ENCODE data around the gene MTERF2.

MTERF2 gene

DNA sequence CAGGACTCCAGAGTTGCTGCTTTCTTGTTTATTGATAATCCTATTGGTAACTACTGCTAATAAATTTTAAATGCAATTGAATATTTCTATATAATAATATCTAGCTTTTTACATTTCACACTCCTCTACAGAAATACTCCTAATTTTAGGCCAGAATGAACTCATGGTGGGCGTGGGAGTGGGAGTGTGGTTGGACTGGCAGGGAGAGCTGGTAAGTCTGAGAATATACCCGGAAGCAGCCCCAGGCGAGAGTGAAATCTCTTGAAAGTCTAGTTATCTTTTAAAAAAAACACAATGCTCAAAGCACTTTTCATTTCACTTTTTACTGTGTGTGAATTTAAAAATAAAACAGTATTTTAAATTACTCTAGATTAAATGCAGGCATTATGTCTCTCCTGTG is 26.5 kb downstream of the MTERF2 start:
- peak in 1 of 42 donors; percentile 14 for DNase-seq
- intact Hi-C loops (cut with DNase I): no loop called here

DNA sequence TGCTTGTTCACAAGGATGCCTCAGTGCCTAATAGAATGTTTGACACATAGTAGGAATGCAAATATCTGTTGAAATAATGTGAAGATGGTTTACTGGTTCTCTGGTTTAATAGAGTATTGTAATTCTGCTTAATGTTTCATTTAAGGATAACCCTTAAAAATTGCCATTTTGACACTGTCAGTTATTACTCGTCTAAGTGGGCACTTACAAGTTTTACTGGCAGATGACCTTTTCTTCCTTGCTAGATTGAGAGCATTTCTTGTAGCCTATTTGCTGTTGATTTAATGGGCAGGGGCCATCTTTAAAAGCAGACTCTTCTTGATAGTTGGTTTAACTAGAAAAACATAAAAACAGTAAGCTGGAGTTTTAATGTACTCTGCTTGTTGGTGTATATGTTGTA is 29.4 kb downstream of the MTERF2 start:
- intact Hi-C loops (cut with DNase I): loop anchor here (5.0 kb wide), 1 partner anchor 135 kb away; the partner anchor contains the start of gene CRY1
- DNase-seq: no peak

DNA sequence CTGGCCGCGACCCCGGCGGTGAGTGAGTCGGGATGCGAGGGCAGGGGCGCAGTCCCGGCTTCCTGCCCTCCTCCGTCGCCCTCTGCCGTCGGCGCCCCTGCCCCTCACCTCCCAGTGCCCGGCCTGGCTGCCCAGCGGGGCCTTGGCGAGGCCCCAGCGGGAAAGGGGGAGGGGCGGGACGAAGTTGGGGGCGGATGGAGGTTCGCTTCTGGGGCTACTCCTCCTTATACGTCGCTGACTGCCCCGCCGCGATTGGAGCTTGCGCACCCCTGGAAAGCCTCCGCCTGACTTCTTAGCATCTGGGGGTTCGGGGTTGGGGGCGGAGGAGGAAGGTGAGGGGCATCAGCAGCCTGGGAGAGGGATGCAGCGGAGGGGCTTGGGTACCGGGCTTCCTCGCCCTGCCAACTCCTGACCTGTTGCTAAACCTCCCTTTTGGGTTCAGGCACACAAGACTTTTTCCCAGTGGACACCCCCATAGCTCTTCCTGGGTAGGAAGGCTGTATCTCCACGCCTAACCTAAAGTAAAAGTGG is 30.8 kb downstream of the MTERF2 start:
- peak in 38 of 42 donors; percentile 12 to 77 (median 47) for DNase-seq
- intact Hi-C loops (cut with DNase I): loop anchor here (5.0 kb wide), 1 partner anchor 136 kb away; the partner anchor contains the start of gene CRY1

DNA sequence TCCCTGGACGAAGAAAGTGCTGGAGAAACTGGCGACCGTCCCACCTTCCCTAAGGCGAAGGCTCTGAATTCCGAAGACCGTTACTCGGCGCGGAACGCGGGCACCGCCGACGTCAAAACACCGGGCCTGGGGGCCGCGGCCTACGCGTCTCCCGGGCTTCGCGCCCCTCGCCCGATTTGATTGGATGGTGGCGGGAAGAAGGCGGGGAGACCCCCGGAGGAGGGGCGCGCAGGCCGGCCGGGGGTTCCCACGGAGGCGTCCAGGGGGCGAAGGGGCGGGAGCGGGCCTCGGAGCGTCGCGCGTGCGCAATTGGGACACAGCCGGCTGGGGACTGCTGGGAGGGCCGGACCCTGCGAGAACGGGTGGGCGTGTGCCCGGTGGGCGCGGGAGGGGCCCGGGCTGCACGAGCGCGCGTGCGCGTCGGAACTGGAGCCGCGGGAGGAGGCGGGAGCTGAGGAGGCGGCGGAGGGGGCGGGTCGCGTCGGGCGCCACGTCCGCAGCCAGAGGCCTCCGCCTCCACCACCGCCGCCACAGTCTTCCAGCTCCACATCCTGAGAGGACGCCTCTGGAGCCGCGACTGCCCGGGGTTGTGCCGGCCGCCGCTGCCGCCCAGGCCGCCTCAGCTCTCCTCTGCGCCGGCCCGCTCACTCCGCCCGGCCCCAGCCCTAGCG is 31.4 kb downstream of the MTERF2 start, which contains the start of gene TMEM263:
TSS of gene TMEM263 (plus strand) at position 531 of the 671 bp plus-strand sequence. CDS start 11,210 bp downstream, outside the sequence.
- DNase-seq: peak; percentile 67 to 96 (median 90)
- intact Hi-C loops (cut with DNase I): loop anchor here (2.0 to 5.0 kb wide), 2 partner anchors 31 to 137 kb away; partner anchors contain the start of genes CRY1 and MTERF2

DNA sequence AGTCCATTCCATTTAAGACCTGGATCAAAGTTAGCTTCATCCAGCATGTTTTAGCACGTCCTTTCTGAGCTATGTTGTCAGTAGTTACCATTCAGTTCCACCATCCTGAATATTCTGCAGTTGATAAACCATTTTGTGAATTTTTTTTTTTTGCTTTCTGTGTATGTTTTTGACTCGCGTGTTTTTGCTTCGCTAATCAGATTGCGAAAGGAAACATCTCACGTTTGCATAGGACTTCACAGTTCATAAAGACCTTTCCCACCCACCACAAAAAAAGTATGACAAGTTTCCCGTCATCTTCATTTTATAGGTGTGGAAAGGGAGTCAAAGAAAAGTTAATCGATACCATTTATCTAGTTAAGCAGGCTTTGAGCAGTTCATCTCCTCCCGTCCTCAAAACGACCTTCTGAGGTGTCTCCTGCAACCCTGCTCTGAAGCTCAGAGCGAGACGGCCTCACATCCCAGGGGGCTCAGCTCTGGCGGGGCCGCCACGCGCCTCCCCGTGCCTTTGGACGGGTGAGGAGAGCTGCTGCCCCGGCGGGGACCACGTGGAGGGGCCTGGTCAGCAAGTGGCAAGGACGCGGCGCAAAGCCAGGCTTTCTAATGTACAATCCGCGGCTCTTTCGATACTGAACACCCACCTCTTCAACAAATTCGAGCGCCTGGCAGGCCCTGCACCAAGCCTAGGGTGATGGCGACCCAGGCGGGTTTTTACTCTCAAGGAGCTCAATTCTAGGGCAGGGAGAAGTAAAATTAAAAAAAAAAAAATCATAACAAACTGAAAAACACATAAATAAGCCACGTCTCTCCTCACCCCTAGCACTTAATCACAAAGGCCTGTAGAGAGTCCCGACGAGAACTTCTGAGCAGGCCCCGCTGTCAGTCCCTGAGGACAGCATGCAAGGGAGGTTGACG is 32.2 kb downstream of the MTERF2 start:
- intact Hi-C loops (cut with DNase I): loop anchor here (2.0 to 5.0 kb wide), 2 partner anchors 32 to 138 kb away; partner anchors contain the start of genes CRY1 and MTERF2
- DNase-seq: peak in 37 of 42 donors; percentile 4 to 65 (median 24)

DNA sequence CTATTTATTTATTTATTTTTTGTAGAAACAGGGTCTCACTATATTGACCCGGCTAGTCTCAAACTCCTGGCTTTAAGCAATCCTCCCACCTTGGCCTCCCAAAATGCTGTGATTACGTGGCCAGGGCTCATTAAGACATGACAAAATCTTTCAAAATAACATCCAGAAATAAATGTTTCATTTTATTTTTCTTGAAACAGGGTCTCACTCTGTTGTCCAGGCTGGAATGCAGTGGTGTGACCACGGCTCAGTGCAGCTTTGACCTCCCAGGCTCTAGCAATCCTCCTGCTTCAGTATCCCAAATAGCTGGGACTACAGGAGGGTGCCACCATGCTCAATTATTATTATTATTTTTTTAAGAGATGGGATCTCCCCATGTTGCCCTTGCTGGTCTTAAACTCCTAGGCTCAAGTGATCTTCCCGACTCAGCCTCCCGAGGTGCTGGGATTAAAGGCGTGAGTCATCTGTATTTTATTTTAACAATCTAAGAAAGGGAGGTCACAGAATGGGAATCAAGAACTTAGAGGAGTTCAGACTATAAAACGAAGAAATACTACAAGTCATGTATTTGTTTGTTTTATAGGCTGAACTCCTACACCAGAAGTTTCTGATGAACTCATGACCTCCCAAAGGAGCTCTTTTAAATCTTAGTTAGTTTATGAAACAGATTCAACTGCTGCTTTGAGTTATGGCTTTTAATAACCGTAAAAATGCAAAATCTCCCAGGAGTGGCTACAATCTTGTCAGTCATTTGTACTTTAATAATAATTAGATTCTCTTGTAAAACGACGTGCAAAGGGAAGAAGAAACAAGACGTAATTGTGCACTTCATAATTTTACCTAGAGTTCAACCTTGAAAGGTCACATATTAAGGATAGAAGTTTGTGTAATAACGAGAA is 33.3 kb downstream of the MTERF2 start:
- intact Hi-C loops (cut with DNase I): loop anchor here (2.0 kb wide), 1 partner anchor 33 kb away; the partner anchor contains the start of gene MTERF2
- DNase-seq: no peak

DNA sequence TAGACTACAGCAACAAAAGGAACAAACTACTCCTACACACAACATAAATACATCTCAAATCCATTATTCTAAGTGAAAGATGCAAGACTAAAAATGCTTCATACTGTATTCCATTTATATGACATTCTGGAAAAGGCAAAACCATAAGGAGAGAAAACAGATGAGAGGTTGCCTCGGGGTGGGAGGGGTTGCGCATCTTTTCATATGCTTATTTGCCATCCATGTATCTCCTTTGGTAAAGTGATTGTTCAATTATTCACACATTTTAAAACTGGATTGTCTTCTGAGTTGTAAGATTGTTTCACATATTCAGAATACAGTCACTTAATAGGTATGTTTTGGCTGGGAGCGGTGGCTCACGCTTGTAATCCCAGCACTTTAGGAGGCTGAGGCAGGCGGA is 36.4 kb downstream of the MTERF2 start:
- no peak for DNase-seq
- intact Hi-C loops (cut with DNase I): no loop called here

DNA sequence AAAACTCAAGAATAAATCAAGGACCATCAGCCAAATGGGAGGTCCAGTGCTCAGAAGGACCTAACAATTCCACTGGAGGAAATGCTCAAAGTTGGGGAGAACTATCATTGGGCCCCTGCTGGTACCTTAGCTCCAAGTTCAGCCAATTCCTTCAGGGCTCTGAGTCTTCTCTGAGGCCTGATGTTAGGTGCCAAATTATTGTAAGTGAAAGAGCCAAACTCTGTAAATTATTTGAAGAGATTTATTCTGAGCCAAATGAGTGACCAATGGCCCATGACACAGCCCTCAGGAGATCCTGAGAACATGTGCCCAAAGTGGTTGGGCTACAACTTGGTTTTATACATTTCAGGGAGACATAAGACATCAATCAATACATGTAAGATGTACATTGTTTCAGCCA is 39.5 kb downstream of the MTERF2 start:
- DNase-seq: no peak
- intact Hi-C loops (cut with DNase I): no loop called here

DNA sequence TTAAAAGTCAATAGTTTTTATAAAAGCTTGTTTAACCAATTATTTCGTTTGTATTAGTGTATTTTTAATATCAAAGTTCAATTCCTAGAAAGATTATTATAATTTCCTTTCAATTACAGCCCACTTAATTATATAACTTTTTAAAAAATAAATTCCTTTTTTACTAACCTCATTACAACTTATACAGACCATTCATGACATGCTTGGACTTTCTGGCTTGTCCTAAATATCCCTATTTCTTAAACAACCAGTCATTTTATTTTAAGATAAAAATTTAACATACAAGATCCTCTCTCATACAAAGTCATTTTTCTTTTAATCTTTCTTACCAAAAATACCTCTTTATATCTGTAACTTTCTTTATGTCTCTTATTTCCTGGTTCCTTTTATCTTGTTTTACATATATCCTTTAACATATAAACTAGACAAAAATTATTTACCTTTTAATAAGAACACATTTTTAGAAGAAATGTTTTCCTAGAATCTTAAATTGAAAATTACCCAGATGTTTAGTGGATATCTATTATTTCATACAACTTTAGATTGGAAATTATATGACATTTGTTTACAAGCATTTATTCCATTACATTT is 41.6 kb downstream of the MTERF2 start:
- intact Hi-C loops (cut with DNase I): no loop called here
- DNase-seq: no peak

DNA sequence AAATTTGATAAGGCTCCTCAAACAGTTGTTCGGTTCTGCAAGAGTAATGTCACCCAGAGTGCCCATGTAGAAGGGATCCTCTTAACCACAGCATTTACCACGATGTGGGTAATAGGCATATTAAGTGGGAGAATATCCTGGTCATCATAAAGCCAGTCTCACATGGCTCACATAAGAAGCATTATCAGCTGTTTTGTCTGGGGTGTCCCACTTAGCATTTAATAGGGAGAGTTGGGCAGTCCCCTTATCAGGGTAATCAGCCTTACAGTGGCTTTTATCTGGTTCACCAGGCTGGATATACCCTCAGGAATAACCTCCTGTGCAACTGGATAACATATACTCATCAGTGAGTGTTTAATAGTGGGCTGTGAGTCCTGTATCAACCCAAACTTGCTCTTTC is 44.2 kb downstream of the MTERF2 start:
- intact Hi-C loops (cut with DNase I): no loop called here
- no peak for DNase-seq

DNA sequence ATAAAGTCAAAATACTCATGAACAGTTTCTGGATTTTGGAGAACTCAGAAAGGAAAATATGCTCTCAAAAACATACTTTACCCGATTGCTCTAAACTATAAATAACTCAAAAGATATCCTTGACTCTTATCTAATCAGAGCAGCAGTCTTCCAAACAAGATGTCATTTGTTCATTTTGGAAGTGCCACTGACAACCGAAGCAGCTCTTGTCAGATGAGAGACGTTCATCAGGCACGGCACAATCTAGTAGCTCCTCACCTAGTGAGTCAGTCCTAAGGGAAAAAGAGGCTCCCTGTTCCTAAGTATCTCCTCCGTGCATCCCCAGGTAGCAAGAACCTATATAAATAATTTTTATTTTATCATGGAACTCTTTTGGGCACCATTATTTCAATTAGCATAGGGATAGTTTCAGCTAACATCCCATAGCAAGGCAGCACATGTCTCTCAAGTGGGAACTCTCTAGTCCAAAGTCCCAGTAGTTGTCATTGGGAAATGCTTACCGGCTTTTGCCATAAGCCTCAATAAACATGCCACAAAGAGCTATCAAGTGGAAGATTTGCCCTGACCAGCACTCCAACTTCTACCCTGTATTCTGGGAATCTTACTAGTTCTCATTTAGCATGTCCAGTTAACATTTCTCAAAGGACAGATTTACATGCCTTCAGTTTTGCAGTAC is 45.3 kb downstream of the MTERF2 start:
- DNase-seq: peak in 4 of 42 donors; percentile 2 to 20 (median 10)
- intact Hi-C loops (cut with DNase I): no loop called here

DNA sequence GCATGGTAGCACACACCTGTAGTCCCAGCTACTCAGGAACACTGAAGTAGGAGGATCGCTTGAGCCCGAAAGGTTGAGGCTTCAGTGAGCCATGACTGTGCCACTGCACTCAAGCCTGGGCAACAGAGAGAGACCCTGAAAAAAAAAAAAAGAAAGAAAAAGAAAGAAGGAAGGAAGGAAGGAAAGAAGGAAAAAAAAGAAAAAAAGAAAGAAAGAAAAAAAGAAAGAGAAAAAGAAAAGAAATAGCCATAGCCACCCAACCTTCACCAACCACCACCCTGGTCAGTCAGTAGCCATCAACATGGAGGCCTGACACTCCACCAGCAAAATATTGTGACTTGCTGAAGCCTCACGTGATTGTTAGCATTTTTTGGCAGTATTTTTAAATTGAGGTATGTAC is 52.7 kb downstream of the MTERF2 start:
- intact Hi-C loops (cut with DNase I): no loop called here

More for the DNA sequence above, 52.7 kb downstream of the MTERF2 start:
- no peak for DNase-seq
